ENCODE results near the gene AHCYL2. TPM values are rescaled to one million over a fixed set of nuclear protein-coding genes. Genes with fewer than 3 reads are reported as not detected.
"Not testable (repeated sequence)": the region's sequence is repeated elsewhere in the genome, so short reads cannot be mapped to it uniquely, and the experiment has no call there.

Gene AHCYL2
- total RNA-seq, 1 experiment from 2014 or later: 22.1 TPM

- no peak for DNase-seq (ENCODE audit: extremely low read depth, low read depth)
These were observed 56.3 kb downstream of the AHCYL2 start for GRCh38 chr7:129281163-129281562.

- DNase-seq (ENCODE audit: extremely low read depth, low read depth): no peak
These were observed 58.0 kb downstream of the AHCYL2 start for GRCh38 chr7:129282865-129283264.

DNA sequence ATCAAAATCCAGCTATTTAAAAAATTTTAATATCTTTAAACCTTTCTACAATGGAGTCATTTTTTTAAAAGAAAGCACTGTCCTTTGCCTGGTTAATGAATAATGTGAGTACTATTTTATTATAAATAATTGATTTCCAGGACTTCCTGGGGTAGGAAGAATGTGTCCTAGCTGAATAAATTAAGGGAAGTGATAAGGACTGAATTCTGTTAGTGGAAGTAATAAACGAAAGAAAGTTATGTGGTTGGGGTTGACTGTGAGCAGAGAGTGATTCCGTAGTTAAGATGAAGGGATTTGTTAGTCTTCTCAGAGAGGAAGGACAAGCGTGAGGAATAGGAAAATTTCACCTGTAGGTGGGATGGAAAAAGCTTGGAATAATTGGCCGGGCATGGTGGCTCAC, 59.1 kb downstream of the AHCYL2 start:
- DNase-seq (ENCODE audit: extremely low read depth, low read depth): no peak

DNA sequence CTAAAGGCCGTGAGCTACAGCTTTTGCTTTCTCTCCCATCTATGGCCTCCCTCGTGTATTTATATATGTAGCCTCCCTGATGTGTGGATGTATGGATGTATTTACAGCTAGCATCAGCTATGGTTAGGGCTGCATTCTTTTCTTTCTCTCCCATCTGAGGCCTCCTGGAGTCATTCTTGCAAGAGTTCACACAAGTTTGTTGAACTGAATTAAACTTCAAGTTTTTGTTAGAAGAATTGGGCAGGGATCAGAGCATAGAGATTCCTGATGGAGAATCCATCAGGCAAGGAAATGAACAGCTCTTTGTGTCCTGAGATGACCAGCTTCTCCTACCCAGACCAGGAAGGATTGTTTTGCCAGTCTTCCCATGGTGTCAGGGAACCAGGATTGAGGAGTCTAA, 60.3 kb downstream of the AHCYL2 start:
- DNase-seq (ENCODE audit: extremely low read depth, low read depth): no peak

- DNase-seq (ENCODE audit: extremely low read depth, low read depth): no peak
These were observed 68.0 kb downstream of the AHCYL2 start for GRCh38 chr7:129292861-129293260.

- no peak for DNase-seq (ENCODE audit: extremely low read depth, low read depth)
These were observed 70.2 kb downstream of the AHCYL2 start for GRCh38 chr7:129295015-129295423.

DNA sequence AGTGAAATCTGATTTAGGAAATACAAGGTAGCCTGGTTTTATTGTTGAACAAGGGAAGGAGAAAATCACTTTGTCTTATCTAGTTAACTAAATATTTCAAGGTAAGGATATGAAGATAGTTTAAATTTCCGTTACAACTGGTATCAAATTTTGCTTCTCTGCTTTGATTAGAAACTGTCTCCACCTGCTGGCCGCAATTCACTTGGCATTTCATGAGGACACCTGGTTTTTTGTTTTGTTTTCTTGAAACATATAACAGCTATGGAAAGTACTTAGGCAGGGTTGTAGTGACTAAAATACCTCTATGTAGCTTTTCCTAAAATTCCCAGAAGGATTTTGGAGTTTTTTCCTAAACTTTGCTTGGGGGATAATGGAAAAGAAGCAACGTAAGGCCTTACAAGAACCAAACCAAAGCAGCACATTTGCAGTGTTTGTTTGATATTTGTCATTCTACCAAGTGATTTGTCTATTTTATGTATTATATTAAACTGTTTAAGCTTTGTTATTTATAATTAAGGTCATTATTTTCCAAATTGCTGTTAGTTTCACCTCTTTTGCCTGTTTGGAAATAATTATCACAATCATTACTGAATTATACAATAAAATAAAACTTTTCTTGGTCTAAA, 73.6 kb downstream of the AHCYL2 start:
- peak; percentile 40 for DNase-seq (ENCODE audit: extremely low read depth, low read depth)

DNA sequence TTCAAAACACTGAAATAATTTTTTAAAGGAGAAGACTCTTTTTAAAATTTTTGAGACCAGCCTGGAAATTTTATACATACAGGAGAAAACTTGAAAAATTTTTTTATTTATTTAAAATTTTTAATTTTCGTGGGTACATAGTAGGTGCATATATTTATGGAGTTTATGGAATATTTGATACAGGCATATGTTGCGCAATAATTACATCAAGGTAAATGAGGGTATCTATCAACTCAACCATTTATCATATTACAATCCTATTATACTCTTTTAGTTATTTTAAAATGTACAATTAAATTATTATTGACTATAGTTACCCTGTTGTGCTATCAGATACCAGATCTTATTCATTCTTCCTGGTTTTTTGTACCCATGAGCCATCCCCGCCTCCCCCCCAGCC, 75.1 kb downstream of the AHCYL2 start:
- no peak for DNase-seq (ENCODE audit: extremely low read depth, low read depth)

GRCh38 chr7:129300299-129300698, 75.5 kb downstream of the AHCYL2 start:
- not testable (repeated sequence) for DNase-seq (ENCODE audit: extremely low read depth, low read depth)

GRCh38 chr7:129307592-129307991, 82.8 kb downstream of the AHCYL2 start:
- no peak for DNase-seq (ENCODE audit: extremely low read depth, low read depth)

DNA sequence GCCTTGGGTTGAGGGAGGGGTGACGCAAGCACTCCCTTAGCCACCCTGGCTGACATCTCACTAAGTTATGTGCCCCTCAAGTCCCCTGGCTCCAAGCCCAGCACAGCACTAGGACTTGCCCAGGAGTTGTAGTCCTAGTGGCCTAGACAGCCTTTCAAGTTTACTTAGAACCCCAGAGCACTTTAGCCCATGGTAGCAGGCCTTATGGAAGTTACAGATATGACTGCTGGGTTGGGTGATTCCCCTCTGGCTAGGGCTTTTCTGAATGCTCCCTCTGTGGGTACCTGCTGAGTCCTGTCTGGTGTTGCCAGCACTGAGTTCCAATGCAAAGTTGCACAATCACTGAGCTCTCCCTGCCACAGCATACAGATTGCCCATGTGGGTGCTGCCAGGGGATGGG, 83.2 kb downstream of the AHCYL2 start:
- DNase-seq (ENCODE audit: extremely low read depth, low read depth): no peak

DNA sequence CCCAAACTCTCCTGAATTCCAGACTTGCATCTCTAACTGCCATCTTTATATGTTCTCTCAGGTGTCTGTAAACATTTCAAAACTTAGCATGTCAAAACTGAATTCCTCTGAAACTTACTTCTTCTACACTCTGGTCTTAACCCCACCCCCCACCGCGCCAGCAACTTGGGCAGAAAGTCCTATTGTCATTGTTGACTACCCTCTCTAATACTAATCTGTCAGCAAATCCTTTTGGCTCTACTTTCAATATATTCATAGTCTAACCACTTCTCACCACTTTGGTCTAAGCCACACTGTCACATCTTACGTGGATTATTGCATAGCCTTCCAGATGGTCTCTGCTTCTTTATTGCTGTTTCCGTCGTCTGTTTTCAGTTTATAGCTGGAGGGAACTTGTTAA, 86.6 kb downstream of the AHCYL2 start:
- no peak for DNase-seq (ENCODE audit: extremely low read depth, low read depth)

- DNase-seq (ENCODE audit: extremely low read depth, low read depth): no peak
These were observed 88.5 kb downstream of the AHCYL2 start for GRCh38 chr7:129313282-129313681.

- no peak for DNase-seq (ENCODE audit: extremely low read depth, low read depth)
These were observed 91.1 kb downstream of the AHCYL2 start for GRCh38 chr7:129315960-129316359.

- no peak for DNase-seq (ENCODE audit: extremely low read depth, low read depth)
These were observed 92.6 kb downstream of the AHCYL2 start for GRCh38 chr7:129317450-129317849.

GRCh38 chr7:129327076-129327475, 102.2 kb downstream of the AHCYL2 start:
- no peak for DNase-seq (ENCODE audit: extremely low read depth, low read depth)

DNA sequence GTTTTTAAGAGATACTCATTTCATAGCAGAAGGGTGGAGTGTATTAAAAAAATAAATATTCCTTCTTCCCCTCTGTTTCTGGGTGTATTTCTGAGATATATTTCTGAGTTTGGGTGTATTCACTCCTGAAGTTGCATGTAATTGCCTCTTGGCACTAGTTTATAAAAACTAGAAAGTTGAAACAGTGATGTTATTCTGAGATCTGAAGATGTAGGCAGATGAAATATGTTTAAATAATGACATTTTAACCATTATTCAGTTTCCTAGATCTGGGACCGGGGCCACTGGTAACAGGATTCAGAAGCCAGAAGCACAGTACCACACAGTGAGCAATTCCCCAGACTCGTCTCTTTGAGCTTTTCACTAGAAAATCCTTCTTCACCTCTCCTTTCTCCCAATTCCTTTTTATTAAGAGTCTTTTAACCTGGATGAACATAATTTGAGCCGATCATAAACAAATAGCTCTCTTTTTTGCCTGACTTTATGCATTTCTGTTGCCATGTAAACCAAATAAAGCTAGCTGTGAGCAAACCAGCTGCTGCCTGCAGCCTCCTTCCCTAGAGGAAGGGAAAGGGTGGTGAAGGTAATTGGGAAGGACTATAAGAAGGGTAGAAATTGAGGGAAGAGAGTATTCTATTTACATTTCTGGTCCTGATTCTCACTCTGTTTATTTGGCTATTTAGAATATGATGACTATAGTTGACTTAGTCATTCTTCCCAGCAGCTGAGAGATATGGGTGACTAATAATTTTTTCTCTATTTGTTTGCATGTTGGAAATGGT, 107.6 kb downstream of the AHCYL2 start:
- DNase-seq (ENCODE audit: extremely low read depth, low read depth): no peak

- DNase-seq (ENCODE audit: extremely low read depth, low read depth): no peak
These were observed 109.6 kb downstream of the AHCYL2 start for GRCh38 chr7:129334473-129334872.

DNA sequence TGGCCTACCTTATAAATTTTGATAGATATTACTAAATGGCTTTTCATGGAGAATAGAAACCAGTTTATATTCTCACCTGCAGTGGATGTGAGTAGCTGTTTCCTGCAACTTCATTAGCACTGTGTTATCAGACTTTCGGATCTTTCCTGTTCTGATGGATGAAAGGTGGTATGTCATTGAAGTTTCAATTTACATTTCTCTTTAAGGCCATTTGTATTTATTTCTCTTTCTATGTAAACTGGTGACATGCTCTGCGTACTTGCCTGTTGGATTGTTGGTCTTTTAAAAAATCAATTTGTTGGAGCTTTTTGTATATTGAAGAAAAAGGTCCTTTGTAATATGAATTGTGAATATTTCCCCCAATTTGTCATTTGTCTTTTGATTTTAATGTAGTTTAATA, 113.6 kb downstream of the AHCYL2 start:
- DNase-seq (ENCODE audit: extremely low read depth, low read depth): no peak

DNA sequence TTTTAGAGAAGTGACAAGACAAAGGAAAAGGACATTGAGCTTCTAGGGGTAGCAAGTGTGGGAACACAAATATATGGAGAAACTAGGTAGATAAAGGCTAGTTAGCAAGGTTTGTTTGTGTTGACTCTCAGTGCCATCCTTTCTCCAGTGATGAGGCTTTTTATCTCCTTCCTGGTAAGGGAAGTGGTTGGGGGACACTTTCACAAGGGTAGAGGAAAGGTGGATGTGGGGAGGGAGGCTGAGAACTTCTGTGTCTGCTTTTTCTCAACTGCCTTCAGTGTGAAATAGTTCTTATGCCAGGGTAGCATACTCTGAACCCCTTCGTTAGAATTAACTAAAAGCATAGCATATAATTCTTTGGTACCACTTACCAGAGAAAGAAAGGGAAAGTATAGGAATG, 116.4 kb downstream of the AHCYL2 start:
- no peak for DNase-seq (ENCODE audit: extremely low read depth, low read depth)

DNA sequence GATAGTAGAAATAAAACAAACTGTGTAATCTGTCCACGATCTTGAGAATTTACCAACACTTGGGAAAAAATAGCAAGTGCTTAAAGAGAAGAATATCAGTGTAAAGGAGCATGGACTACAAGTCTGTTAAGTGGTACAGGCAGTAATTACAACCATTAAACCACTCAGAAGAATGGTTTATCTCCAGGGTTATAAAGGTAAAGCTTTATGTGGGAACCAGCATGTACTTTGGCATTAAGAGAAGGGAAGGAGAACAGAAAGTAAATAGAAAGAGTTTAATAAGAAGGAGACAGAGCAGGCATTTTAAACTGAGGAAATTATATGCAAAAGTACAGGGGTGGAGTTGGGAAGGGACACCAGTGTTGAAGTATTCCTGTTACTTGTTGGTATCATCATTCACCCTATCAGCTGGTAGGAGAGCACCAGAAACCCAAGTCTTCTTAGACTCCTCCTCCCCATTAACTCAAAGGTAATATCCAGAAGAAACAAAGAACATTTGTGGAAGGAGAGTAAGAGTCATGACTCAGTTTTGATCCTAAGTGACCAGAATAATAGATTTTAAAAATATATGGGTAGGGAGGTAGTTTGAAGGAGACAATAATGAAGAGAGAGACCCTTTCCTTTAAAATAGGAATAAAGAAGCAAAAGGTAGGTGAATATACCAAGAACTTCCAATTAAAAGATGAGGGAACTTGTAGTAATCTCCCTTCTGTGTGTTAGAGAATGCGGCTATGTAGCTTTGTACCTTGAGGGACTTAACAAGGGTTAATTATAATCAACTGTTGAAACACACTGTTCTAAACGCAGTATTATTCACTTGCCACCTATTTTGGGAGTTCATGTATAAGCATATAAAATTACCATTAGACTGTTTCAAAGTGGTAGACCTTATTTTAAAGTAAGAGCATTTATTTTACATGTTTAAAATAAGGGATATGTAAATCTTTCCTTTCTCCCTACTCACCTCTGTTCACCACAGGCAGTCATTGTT, 117.3 kb downstream of the AHCYL2 start:
- DNase-seq (ENCODE audit: extremely low read depth, low read depth): no peak
